ENCODE results near the gene MRPL17. TPM values are rescaled to one million over a fixed set of nuclear protein-coding genes. Genes with fewer than 3 reads are reported as not detected.
A peak's percentile ranks its signal among the peaks of the same experiment; 100 is the strongest.

The MRPL17 gene
- total and polyA plus RNA-seq, 9 of the 15 experiments (the other 6 are each of a cell fraction or from before 2014, with no cell fraction given): 33.9 to 81.6 (median 43.9) TPM

GRCh38 chr11:6671991-6672390, 11.1 kb downstream of the MRPL17 start (continued):
- TF ChIP-seq PCBP2 (IDR thresholded peaks at IDR 0.05; ENCODE audit: low read depth, low read length, poor library complexity, severe bottlenecking) (no peak), ZNF586 (CRISPR knock-in tag; conservative IDR thresholded peaks at IDR 0.05) (no peak), FOSL1 (tag; conservative IDR thresholded peaks at IDR 0.05) (no peak), POLR2H (tag; IDR thresholded peaks at IDR 0.05; ENCODE audit: low read depth) (no peak), ZNF449 (CRISPR knock-in tag; IDR thresholded peaks at IDR 0.05) (peak; percentile 39; the same call in 1 of the 2 replicates), ZNF175 (CRISPR knock-in tag; IDR thresholded peaks at IDR 0.05; ENCODE audit: low read depth) (peak; percentile 87; the same call in 1 of the 2 replicates), ZBTB9 (CRISPR knock-in tag; IDR thresholded peaks at IDR 0.05) (0 out of 2 replicates have a peak, but pooled peaks have one; percentile 40), GABPA (tag; conservative IDR thresholded peaks at IDR 0.05; ENCODE audit: low read depth) (peak; percentile 71), ZNF316 (IDR thresholded peaks at IDR 0.05) (peak; percentile 74), TRIM24 (IDR thresholded peaks at IDR 0.05) (peak in 1 of 2 experiments; percentile 18; a peak in 1 of 4 replicates), ZNF133 (CRISPR knock-in tag; IDR thresholded peaks at IDR 0.05) (no peak), PRMT5 (CRISPR knock-in tag; IDR thresholded peaks at IDR 0.05) (no peak), FOXJ3 (CRISPR knock-in tag; IDR thresholded peaks at IDR 0.05) (no peak)
- TF ChIP-seq, protein P1, sequence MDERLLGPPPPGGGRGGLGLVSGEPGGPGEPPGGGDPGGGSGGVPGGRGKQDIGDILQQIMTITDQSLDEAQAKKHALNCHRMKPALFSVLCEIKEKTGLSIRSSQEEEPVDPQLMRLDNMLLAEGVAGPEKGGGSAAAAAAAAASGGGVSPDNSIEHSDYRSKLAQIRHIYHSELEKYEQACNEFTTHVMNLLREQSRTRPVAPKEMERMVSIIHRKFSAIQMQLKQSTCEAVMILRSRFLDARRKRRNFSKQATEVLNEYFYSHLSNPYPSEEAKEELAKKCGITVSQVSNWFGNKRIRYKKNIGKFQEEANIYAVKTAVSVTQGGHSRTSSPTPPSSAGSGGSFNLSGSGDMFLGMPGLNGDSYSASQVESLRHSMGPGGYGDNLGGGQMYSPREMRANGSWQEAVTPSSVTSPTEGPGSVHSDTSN (CRISPR knock-in tag; IDR thresholded peaks at IDR 0.05; ENCODE audit: low read depth): no peak
- TF ChIP-seq, protein P1 (tag; conservative IDR thresholded peaks at IDR 0.05; ENCODE audit: low read depth): no peak
- TF ChIP-seq, protein P2, sequence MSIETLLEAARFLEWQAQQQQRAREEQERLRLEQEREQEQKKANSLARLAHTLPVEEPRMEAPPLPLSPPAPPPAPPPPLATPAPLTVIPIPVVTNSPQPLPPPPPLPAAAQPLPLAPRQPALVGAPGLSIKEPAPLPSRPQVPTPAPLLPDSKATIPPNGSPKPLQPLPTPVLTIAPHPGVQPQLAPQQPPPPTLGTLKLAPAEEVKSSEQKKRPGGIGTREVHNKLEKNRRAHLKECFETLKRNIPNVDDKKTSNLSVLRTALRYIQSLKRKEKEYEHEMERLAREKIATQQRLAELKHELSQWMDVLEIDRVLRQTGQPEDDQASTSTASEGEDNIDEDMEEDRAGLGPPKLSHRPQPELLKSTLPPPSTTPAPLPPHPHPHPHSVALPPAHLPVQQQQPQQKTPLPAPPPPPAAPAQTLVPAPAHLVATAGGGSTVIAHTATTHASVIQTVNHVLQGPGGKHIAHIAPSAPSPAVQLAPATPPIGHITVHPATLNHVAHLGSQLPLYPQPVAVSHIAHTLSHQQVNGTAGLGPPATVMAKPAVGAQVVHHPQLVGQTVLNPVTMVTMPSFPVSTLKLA (conservative IDR thresholded peaks at IDR 0.05): no peak
- TF ChIP-seq, protein P3, sequence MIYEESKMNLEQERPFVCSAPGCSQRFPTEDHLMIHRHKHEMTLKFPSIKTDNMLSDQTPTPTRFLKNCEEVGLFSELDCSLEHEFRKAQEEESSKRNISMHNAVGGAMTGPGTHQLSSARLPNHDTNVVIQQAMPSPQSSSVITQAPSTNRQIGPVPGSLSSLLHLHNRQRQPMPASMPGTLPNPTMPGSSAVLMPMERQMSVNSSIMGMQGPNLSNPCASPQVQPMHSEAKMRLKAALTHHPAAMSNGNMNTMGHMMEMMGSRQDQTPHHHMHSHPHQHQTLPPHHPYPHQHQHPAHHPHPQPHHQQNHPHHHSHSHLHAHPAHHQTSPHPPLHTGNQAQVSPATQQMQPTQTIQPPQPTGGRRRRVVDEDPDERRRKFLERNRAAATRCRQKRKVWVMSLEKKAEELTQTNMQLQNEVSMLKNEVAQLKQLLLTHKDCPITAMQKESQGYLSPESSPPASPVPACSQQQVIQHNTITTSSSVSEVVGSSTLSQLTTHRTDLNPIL (CRISPR knock-in tag; IDR thresholded peaks at IDR 0.05): no peak

Data from K562 (cell line).